Astrocyte (in vitro differentiated cells and primary cell): ENCODE data around the gene MAP6D1. TPM values are rescaled to one million over a fixed set of nuclear protein-coding genes. Genes with fewer than 3 reads are reported as not detected.

Experiments
- DNase-seq: peaks from one replicate; pipeline ENCODE4 v3.0.0-alpha.2; 2010; ENCODE audit warnings: low read depth
- FAIRE-seq: peaks from 2 replicates; lab custom pipeline; 2011; peaks lifted over from hg19 to GRCh38; lab: Jason Lieb, UNC
- H2AFZ ChIP-seq: 2 replicates; pipeline ENCODE4 v1.6.0; 2012; ENCODE audit warnings: low read depth, low read length, inconsistent platforms
- H3K27ac ChIP-seq: 2 replicates; pipeline ENCODE4 v1.5.1; 2011; ENCODE audit warnings: low read depth, low read length, inconsistent platforms
- H3K27me3 ChIP-seq: 2 replicates; pipeline ENCODE4 v1.6.0; 2011; ENCODE audit warnings: low read length, inconsistent platforms; ENCODE audit not compliant: insufficient read depth
- H3K36me3 ChIP-seq: 2 replicates; pipeline ENCODE4 v1.5.1; 2011; ENCODE audit warnings: low read length, inconsistent platforms; ENCODE audit not compliant: insufficient read depth
- H3K4me1 ChIP-seq: 2 replicates; pipeline ENCODE4 v1.5.1; 2011; ENCODE audit warnings: low read length, inconsistent platforms; ENCODE audit not compliant: insufficient read depth
- H3K4me2 ChIP-seq: 2 replicates; pipeline ENCODE4 v1.6.0; 2012; ENCODE audit warnings: low read length, inconsistent platforms
- H3K4me3 ChIP-seq: 2 replicates; pipeline ENCODE4 v1.5.1; 2011; ENCODE audit warnings: low read depth, mild to moderate bottlenecking, low read length, inconsistent platforms; ENCODE audit not compliant: insufficient read depth
- H3K79me2 ChIP-seq: 2 replicates; pipeline ENCODE4 v1.6.0; 2012; ENCODE audit warnings: mild to moderate bottlenecking, low read length, inconsistent platforms; ENCODE audit not compliant: insufficient read depth
- H3K9ac ChIP-seq: 2 replicates; pipeline ENCODE4 v1.6.0; 2012; ENCODE audit warnings: mild to moderate bottlenecking, low read length, inconsistent platforms
- H3K9me3 ChIP-seq: 2 replicates; pipeline ENCODE4 v1.5.1; 2012; ENCODE audit warnings: low read depth, mild to moderate bottlenecking, low read length, inconsistent platforms; ENCODE audit not compliant: insufficient read depth
- H4K20me1 ChIP-seq: 2 replicates; pipeline ENCODE4 v1.6.0; 2012; ENCODE audit warnings: low read length, inconsistent platforms; ENCODE audit not compliant: insufficient read depth
- H3K27ac Mint-ChIP-seq: one replicate; pipeline ENCODE4 v1.8.0; 2021; ENCODE audit warnings: mild to moderate bottlenecking, mixed read lengths; ENCODE audit not compliant: unreplicated experiment
- H3K27me3 Mint-ChIP-seq: one replicate; pipeline ENCODE4 v1.8.0; 2021; ENCODE audit warnings: low read depth, mixed read lengths; ENCODE audit not compliant: unreplicated experiment
- H3K36me3 Mint-ChIP-seq: one replicate; pipeline ENCODE4 v1.8.0; 2021; ENCODE audit warnings: low read depth, mixed read lengths; ENCODE audit not compliant: unreplicated experiment
- H3K4me1 Mint-ChIP-seq: one replicate; pipeline ENCODE4 v1.8.0; 2021; ENCODE audit warnings: low read depth, mixed read lengths; ENCODE audit not compliant: unreplicated experiment
- H3K4me3 Mint-ChIP-seq: one replicate; pipeline ENCODE4 v1.8.0; 2021; ENCODE audit warnings: mild to moderate bottlenecking, moderate library complexity, mixed read lengths; ENCODE audit not compliant: unreplicated experiment
- H3K9me3 Mint-ChIP-seq: one replicate; pipeline ENCODE4 v1.8.0; 2021; ENCODE audit warnings: mild to moderate bottlenecking, mixed read lengths; ENCODE audit not compliant: unreplicated experiment
- EZH2 ChIP-seq: IDR thresholded peaks from 2 replicates; pipeline ENCODE4 v1.6.1; 2012; ENCODE audit warnings: mild to moderate bottlenecking, low read length, inconsistent platforms; ENCODE audit not compliant: insufficient read depth
- total RNA-seq: library from RNA; stranded (reverse); gene quantifications from 2 replicates; pipeline ENCODE4 v1.2.1, GENCODE V29; 2021
- TF ChIP-seq, protein P1 (sequence below): IDR thresholded peaks from 2 replicates; pipeline ENCODE4 v1.5.1; 2011; ENCODE audit warnings: low read depth, mild to moderate bottlenecking, inconsistent platforms, low read length, moderate library complexity; ENCODE audit not compliant: insufficient read depth

The MAP6D1 gene
- total RNA-seq, 1 donor from 2014 or later: 4.6 TPM

DNA sequence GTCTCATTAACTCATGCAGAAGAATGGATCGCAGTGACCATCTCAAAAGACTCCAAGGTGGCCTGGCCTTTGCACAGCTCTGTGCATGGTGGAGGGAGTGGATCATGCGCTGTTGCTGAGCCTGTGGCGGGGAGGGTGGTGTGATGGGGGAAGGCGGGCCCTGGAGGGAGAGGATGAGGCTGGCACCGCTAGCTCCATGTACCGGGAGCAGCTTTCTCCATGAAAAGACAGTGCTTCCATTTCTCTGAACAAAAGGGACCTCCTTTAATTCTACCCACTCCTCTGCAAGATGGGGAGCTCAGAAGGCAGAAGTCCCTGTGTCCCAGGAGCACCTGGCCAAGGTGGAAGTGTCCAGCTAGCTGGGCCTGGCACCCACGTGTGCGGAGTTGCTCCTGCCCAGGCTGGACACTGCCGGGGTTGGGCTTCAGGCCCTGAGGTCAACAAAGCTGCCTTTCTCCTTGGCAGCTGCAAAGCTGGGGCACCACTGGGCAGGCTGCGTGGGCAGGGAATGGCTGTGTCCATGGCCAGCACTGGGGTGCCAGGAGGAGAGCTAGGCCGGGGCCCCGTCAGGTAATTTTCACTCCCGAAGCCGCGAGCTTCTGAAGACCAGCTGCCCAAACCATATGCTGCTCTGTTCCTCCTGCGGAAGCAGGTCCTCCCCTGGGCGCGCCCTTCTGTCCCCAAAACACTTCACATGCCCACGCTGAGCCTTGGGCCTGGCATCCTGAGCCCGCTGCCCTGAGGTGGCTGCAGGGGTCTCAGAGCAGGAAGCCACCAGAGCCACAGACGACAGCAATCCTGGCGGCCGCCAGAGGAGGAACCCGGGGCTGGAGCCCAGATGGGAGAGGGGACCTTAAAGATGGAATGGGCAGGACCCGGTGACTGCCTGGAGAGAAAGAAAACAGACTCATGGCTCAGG, 6.4 kb downstream of the MAP6D1 start:
- H3K27ac ChIP-seq: no peak overlapping the region
- FAIRE-seq (no peak), DNase-seq (no peak)
- no peaks in the 10 kb centered on the region for H3K79me2 ChIP-seq
- no peaks in the 10 kb centered on the region for H3K9me3 ChIP-seq
- H3K4me3 ChIP-seq: no peak overlapping the region
- H2AFZ ChIP-seq: no peak overlapping the region
- Mint-ChIP-seq H3K27ac (no peak overlapping the region), H3K4me1 (peaks cover under 1% of the 10 kb centered on the region), H3K9me3 (no peaks in the 10 kb centered on the region), H3K4me3 (no peak overlapping the region), H3K27me3 (no peaks in the 10 kb centered on the region), H3K36me3 (peaks cover 19% of the 10 kb centered on the region)
- H3K27me3 ChIP-seq: no peaks in the 10 kb centered on the region
- TF ChIP-seq, protein P1, sequence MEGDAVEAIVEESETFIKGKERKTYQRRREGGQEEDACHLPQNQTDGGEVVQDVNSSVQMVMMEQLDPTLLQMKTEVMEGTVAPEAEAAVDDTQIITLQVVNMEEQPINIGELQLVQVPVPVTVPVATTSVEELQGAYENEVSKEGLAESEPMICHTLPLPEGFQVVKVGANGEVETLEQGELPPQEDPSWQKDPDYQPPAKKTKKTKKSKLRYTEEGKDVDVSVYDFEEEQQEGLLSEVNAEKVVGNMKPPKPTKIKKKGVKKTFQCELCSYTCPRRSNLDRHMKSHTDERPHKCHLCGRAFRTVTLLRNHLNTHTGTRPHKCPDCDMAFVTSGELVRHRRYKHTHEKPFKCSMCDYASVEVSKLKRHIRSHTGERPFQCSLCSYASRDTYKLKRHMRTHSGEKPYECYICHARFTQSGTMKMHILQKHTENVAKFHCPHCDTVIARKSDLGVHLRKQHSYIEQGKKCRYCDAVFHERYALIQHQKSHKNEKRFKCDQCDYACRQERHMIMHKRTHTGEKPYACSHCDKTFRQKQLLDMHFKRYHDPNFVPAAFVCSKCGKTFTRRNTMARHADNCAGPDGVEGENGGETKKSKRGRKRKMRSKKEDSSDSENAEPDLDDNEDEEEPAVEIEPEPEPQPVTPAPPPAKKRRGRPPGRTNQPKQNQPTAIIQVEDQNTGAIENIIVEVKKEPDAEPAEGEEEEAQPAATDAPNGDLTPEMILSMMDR: no peak
- no peak for TF ChIP-seq EZH2
- peaks cover 2% of the 10 kb centered on the region for H3K4me1 ChIP-seq
- H4K20me1 ChIP-seq: peaks cover 5% of the 10 kb centered on the region
- no peak overlapping the region for H3K4me2 ChIP-seq
- H3K36me3 ChIP-seq: peaks cover 2% of the 10 kb centered on the region
- no peak overlapping the region for H3K9ac ChIP-seq

DNA sequence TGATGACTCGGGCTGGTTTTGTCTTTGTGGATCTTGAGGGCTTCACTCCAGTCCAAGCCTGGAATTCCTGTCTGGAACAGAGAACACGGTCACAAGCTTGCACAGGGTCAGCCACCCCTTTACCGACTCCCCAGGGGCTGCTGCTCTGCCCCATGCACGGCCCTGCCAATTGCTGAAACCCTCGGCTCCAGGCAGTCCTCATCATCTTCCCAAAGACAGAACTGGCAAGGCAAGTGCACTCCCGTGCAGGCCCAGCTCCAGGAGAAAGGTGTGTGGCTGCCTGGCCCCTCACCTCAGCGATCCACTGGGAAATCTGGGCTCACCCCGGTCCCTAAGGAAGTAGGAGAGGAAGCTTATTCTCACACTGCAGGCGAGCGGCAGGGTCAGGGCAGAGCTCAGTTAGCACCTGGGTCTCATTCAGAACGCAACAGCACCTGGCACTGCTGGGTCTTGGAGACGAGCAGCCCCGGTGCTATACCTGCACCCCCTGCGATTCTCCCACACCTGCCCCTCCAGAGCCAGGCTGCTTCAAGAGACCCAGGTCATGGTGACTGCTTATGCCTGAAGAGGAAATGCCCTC, 7.2 kb downstream of the MAP6D1 start:
- no peak overlapping the region for H3K9ac ChIP-seq
- no peak overlapping the region for H2AFZ ChIP-seq
- peaks cover 19% of the 10 kb centered on the region for H3K36me3 Mint-ChIP-seq
- H3K4me2 ChIP-seq: no peak overlapping the region
- TF ChIP-seq EZH2: no peak
- TF ChIP-seq, protein P1: no peak
- H3K9me3 ChIP-seq: no peaks in the 10 kb centered on the region
- no peaks in the 10 kb centered on the region for H3K4me1 ChIP-seq
- no peaks in the 10 kb centered on the region for H3K4me1 Mint-ChIP-seq
- H3K4me3 ChIP-seq: no peak overlapping the region
- peaks cover 5% of the 10 kb centered on the region for H4K20me1 ChIP-seq
- H3K27me3 ChIP-seq: no peaks in the 10 kb centered on the region
- no peaks in the 10 kb centered on the region for H3K9me3 Mint-ChIP-seq
- H3K27ac ChIP-seq: no peak overlapping the region
- no peak for FAIRE-seq
- no peaks in the 10 kb centered on the region for H3K79me2 ChIP-seq
- no peak for DNase-seq
- no peak overlapping the region for H3K27ac Mint-ChIP-seq
- no peaks in the 10 kb centered on the region for H3K27me3 Mint-ChIP-seq
- H3K36me3 ChIP-seq: peaks cover 2% of the 10 kb centered on the region
- no peak overlapping the region for H3K4me3 Mint-ChIP-seq
